DMS 273 treated with DMSO at 0.1 percent for 48 hours (cell line): ENCODE data around the gene PRDM16.

ENCODE experiments used
- DNase-seq: peaks from one replicate; lab custom pipeline; 2025; lab: John Stamatoyannopoulos, UW

Gene PRDM16

DNA sequence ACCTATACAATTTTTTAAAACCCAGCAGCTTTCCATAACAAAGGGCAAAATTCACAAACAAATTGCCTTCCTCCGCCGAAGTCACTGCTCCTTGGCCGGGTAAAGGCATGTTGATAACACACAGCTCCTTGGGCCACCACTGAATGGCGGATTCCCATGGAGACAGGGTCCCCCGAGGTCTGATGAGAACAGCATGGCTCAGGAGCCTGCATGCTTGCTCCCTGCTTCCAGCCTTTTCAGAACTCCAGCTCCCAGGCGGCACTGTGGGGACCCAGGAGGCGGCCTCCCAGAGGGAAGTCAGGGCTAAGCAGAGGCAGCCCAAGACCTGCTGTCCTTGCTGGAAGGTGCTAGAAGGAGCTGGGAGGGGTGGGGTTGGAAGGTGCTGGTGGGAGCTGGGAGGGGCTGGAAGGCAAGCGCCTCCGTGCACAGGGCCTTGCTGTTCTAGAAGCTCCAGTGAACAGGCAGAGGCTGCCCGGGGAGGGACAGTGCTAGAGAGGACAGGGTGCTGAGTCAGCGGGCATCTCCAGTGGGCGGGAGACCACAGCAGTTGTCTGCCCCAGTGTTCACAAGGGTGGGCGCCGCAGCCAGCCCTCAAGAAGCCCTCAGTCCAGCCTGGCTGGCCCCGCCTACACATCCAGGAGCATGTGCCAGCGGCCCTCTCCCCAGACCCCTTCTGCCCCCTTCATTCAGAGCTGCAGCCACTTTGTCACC lies 35.1 kb downstream of the PRDM16 start:
- no peak for DNase-seq

DNA sequence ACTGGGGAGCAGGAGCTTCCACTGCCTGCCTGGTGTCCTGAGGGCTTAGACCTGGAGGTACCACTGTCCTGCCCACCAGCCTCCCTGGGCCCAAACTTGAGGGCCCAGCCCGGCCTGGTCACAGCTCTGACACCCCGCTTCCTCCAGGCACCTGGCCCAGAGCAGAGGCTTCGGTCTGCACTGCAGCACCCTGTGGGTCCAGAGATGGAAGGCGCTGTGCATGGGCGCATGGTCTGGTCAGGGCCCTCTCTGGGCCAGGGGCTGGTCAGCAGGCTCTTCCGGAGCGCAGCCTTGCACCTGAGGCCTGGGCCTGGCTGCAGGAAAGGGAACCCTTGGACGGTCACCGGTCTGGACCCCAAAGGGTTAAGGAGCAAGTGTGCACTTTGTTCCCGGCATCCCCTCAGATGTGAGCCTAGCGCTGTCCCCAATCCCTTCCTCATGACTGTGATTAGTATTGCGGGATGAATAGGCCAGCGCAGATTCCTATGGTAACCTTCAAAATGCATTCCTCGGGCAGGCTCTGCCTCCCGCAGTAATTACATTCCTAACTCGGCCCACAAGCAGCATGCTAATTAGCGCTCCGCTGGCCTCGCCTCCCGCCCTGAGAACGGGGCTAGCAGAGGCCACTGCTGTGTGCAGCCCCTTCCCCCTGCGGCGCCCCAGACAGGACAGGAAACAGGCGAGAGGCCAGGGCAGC lies 36.3 kb downstream of the PRDM16 start:
- no peak for DNase-seq

DNA sequence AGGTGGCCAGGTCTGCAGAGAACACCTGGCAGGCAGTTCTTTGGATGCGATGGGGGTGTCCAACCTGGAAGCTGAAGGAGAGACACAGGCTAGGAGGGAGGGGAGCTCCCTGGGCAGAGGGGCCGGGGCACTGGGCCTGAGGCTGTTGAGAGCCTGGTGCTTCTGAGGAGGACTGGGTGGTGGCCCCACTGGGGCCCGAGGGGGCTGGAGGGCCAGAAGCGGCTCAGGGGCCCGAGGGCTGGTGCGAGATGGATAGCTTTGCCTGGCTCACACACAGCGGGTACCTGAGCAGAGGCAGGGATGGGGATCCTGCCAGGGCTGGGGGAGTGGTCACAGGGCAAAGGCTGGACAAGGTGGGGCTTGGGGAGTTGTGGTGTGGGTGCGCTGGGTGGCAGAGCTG lies 37.2 kb downstream of the PRDM16 start:
- no peak for DNase-seq

DNA sequence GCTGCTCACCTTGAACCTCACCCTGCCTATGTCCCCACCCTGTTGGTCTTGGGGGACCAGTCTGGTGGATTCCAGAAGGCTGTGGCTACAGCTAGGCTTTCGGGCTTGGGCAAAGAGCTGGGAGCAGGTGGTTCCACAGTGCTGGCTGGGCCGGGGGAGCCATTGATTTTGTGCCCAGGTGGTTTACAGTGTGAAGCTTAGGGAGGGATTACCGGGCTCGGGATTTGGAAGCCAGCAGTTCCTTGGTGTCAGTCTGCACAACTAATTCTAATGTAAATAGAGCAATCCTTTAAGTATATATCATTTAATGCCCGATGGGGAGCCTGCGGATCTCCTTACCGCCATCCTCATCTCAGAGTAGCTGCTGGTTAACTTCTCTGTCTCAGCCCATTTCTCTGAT lies 38.2 kb downstream of the PRDM16 start:
- no peak for DNase-seq

DNA sequence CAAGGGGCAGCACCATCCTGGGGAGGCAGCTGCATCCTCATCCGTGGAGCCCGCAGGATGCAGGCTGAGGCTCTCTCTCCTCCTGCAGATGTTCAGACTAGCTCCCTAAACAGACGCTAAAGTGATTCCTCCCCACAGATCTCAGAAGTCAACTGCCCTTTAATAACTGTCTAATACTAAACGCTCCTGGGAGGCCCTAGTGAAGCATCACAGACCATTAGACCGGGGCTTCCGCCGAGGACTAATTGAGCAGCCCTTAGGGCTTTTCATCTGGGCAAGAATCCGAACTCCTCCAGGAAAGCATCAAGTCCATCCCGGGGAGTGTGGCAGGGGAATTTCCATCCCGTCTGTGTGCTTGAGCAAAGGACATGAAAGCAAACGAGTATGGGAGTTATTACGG lies 40.4 kb downstream of the PRDM16 start:
- DNase-seq = no peak

DNA sequence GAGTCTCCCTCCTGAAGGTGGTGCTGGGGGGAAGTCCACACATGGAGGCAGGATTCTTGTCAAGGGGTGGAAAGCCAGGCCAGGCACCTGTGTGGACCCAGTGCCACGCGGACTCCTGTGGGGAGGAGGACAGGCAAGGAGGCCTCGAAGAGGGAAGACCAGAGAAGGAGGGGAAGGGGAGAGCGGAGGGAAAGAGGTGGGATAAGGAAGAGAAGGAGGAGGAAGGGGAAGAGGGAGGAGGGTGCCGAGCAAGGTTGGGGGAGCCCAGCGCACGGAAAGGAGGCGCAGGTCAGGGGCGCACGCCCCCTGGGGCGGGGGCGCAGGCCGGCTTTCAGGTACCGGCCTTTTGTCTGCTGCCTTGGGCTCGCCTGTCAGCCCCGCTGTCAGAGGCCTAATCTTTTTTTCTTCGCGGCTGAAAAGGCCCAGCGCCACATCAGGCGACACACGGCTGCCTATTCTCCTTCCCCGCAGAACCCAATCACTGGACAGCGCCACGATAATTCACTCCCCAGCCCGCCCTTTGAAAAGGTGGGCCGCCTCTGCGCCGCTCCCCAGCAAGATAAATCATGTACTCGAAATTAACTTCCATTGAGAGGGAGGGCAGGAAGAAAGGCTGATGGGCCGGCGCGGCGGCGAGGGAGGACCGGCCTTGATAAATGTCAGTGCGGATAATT lies 42.5 kb downstream of the PRDM16 start:
- DNase-seq = no peak

DNA sequence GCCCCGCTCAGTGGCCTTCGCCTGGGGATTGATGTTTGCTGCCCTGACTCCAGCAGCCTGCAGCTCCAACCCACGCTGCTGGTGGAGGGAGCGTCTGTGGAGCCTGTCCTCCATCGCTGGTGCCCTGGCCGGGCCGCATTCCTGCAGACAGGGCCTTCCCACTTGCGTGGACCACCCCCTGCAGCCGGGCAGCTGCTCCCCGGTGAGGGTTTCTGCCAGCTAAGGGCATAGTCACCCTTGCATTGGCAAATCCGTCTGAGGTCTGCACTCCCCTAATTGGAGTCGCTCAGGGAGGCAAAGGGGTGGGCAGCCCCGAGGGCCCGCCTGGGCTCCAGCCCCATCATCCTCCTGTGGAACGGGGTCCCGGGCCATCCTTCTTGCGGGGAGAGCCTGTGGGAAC lies 43.5 kb downstream of the PRDM16 start:
- DNase-seq = no peak

DNA sequence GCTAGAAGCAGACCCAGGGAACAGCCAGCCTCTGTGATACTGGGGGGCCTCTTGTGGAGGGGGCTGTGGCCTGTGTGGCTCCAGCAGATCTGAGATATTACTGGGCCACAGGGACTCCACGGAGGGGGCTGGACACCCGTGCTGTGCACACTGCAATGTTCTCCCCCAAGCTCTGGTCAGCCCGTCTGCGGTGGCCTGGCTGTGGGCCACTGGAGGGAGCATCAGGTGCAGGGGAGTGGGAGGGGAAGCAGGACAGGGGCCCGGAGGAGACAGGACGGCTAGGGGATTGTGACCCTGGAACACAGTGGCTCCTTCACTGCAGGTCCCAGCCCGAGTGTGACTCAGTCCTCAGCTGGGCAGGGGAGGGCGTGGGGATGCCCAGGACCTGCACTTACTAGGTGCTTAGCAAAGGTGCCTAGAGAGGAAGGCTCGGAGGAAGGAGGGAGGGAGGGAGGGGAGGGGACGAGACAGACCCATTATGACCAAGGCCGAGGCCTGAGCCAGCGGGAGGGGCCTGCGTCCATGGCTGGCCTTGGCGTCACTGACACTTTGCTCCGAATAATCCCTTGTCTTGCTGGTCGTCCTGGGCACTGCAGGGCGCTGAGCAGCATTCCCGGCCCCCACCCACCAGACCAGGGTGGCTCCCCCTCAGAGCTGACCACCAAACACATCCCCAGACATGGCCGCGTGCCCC lies 44.2 kb downstream of the PRDM16 start:
- no peak for DNase-seq

DNA sequence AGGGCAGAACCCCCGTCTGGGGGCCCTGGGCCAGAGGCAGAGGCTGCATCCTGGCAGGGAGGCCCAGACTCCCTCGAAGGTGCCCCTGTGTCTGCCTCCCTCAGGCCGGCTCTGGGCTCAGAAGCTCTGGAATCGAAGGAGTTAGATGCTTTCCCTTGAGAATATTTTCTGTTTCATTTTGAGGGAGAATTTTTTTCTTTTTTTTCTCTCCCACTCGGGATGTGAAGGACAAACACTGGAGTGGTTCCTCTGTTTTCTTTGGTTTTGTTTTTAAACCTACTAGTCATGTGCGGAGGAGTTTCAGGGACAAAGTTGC lies 44.7 kb downstream of the PRDM16 start:
- DNase-seq = no peak

DNA sequence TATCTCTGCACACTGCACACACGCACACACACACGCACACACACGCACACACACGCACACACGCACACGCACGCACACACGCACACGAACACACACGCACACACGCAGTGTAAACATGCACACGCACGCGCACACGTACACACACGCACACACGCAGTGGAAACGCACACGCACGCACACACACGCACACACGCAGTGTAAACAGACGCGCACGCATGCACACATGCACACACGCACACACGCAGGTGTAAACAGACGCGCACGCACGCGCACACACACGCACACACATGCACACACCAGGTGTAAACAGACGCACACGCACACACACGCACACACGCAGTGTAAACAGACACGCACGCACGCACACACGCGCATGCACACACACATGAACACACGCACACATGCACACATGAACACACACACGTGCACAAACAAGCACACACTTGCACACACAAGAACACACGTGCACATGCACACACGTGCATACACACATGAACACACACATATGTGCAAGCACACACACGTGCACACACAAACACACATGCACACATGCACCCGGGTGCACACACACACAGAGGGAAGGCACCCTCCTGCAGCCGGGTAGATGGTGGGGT lies 45.2 kb downstream of the PRDM16 start:
- DNase-seq = no peak

DNA sequence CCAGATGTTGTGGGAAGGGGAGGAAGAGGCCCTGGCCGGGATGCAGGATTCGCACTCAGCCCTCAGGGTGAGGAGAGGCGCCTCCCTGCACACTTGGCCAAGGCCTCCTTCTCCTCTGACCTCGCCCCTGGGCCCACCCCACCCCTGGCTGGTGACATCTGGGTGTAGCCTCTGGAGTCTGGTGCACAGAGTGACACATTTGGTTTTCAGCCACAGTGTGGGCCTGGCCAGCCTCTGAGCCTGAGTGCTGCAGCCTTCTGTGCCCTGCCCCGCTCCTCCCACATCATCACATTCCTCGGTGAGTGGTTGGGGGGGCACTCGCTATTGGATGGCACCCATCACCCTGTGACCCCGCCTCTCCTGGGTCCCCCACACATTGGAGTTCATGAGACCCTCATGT lies 45.8 kb downstream of the PRDM16 start:
- DNase-seq = no peak

DNA sequence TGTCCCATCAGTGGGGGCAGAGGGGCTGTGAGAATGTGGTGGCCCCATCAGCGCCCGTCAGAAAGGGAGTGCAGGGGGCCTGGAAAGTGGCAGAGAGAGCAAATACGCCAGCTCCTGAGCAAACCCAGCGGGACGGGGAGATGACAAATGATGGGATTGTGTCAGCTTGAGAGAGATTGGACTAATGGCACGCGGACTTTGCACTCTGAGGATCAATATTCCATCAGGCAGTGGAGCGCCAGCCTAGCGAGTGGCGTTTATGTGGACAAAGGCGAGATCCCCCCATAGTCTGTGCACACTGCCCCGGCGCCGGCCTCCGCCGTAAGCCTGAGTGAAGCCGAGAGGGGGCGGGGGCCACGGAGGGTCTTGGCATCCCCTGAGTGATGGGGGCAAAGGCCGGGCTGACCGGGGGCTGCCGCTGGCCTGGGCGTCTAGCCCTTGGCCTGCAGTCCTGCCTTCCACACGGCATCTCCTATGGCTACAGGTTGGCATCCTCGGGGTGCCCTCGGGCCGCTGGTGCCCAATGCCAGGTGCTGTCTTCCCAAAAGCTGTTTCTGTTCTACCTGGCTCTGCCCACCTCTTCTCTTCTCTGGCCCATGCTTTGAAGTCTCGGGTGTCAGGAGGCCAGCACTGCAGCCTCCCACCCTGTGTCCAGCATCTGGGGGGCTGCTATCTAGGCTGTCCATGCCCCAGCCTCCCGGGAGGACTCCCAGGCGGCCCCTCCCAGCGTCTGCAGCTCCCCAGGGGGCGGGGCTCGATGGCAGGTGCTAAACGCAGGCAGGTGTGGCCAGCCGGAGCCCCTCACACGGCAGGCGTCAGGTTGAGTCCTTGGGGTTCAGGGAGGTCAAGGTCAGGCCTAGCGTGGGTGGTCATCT lies 46.5 kb downstream of the PRDM16 start:
- DNase-seq = no peak

DNA sequence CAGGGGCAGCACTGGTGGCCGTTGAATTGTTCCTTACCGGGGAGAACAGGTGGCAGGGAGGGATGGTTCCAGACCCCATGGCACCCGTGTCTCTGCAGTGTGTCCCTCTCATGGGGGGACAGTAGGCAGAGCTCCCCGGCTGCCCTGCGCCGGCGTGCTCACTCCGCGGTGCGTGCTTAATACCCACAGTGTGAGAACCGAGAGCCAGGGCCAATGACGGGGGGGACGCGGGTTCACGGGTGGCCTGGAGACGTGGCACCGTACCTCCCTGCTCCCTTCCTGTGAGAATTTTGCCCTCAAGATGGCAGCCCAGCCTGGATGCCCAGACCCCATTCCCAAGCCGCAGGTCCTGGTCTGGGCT lies 47.1 kb downstream of the PRDM16 start:
- DNase-seq = no peak

DNA sequence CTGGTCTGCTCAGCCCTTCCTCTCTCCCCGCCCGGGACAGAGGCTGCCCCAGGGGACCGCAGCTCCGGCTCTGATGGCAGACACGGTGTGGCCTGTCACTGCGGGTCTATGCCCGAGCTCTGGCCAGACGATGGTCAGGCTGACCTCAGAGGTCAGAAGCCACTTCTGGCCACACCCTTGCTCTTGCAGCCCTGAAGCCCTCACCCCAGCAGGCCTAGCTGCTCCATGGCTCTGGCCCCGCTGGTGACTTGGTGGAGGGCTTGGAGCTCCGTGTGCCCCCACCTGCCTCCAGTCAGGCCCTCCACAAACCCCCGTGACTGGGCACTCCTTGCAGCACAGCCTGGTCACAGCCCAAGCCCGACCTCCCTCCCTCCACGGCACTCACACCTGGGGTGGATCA lies 47.6 kb downstream of the PRDM16 start:
- no peak for DNase-seq

DNA sequence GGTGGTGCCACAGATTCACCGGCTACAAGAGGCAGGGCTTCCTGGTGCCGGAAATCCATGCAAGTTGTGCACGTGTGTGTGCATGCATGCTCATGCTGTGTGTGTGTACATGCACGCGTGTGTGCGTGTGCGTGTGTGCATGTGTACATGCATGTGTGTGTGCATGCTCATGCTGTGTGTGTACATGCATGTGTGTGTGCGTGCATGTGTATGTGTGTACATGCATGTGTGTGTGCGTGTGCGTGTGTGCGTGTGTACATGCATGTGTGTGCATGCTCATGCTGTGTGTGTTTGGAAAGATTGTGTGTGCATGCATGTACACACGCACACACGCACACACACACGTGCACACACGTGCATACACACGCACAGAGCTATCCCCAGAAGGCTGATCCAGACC lies 48.9 kb downstream of the PRDM16 start:
- DNase-seq = no peak

DNA sequence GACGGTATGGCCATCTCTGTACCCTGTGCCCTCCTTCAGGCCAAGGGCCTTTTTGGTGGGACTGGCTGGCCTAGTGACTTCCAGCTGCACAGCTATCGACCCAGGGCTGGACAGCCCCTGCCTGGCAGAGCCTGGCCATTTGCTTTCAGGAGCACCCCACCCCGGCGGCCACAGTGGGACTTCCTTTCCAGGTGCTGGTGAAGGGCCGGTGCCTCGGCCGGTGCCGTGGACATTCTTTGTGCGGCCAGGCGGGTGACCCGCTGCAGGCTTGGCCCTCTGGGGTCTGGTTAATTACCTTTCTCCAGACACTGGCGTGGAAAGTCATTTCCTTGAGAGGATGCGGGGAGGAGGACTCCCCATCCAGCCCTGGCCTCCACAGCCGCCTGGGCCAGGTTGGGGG lies 50.1 kb downstream of the PRDM16 start:
- DNase-seq = no peak

DNA sequence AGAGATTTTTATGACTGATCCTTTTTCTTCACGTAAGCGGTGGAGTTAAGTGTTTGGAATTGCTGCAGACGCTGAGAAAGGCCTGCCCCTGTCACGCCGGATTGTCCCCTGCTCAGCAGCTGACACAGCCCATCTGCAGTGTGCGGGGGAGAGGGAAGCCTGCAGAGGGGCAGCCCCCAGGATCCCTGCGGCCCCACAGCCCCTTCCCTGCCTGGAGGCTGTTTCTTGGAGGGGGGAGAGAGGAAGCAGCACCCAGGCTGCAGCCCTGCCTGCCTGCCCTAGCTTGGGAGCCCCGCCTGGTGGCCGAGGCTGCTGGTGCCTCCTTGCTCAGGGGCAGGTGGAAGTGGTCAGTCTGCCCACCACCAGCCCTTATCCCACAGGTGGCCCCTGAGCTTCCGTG lies 50.7 kb downstream of the PRDM16 start:
- no peak for DNase-seq

DNA sequence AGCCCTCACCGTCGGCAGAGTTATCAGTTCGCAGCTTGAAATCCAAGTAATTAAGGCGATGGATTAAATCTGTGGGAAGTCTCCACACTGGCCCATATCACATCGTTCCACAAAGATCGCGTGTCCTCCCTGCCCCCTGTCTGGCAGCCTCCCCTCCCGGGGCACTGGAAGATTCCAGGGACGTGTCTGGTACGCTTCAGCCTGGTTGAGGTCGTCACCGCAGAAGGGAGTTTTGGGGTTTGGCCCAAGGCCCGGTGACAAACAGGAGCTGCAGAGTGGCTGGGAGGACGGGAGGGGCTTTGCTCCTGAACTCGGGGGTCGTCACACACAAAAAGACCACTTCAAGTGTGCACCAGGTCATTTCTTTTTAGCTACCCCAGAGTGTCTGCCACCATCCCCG lies 51.1 kb downstream of the PRDM16 start:
- no peak for DNase-seq

DNA sequence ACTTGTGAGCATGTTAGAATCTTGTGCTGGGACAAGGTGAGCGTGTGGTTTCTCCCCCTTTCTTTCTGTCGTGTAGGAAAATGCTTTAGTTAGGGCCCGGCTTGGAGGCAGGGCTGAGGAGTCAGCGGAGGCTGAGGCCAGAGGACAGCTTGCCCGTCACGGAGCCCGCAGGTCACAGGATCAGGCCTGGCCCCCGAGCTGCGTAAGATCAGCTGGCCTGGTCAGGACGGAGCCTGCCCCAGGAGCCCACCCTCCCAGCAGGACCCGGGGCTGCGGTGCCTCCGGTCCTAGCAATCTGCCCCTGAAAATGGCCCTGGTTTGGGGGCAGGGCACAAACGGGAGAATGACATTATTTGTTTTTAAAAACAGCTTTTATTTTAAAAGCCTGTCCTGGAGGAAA lies 52.0 kb downstream of the PRDM16 start:
- DNase-seq = no peak

DNA sequence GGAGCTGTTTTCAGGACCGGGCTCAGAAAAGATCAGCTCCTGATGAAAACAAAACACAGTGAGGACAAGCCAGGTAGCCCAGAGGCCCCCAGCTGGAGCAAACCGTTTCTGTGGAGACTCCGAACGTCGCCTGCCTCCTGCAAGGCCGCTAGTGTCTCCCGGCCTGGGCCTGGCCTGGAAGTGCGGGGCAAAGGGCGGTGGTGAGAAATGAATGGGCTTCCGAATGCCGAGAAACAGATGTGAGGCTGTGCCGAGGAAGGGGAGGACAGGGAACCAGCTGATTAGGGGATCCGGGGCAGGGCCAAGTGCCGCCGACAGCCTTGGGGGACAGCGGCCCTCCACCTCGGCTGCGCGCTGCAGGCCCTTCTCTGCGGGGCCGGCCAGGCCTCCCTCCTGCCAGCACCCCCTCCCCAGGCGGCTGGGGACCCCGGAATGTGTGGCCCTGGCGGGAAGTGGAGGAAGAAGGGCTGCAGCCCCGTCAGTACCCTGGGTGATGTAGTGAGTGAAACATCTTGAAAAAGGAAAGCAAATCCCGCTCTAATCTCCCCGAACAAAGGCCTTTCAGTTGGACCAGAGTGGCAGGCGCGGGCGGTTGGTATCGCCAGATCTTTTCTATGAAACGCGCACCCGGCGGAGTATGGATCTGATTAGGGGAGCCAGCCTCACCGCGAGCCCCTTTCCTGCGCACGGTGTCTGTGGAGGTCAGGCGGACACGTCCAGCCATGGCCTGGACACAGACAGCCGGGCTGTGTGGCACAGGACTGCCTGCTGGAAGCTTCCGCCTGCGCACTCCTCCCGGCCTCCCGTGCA lies 52.6 kb downstream of the PRDM16 start:
- no peak for DNase-seq

DNA sequence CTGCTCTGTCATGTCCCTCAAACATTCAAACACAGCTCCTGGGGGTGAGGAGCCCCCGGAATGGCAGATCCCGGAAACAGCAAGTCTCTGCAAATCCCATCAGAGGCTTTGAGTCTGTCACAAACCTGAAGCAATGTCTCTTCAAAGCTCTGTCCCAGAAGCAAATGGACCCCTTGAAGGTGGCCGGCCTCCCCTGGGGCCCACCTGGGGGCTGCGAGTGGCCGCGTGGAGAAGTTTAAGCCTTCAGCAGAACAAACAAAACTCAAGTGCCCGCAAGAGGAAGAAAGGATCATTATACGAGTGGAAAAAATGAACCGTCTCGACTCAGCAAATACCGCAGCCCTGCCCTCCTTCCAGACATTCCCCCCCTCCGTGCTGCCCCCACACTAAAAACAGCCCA lies 53.3 kb downstream of the PRDM16 start:
- no peak for DNase-seq
